HCT116 (cell line): ENCODE data around the gene ATG16L2. TPM values are rescaled to one million over a fixed set of nuclear protein-coding genes. Genes with fewer than 3 reads are reported as not detected.

ENCODE experiments used
- ATAC-seq: fragments of 200-7000 bp; cut with Tn5 transposase; 2 replicates; pipeline ENCODE4 v1.9.1; 2020; ENCODE audit warnings: mild to moderate bottlenecking, moderate library complexity
- BruUV-seq: library from RNA; stranded (reverse); fragments of 400-500 nt; replicated peaks from 2 replicates; lab custom pipeline; 2021; lab: Mats Ljungman, UMichigan
- CTCF ChIA-PET: fragments of 300-600 bp; sonication (Branson Sonifier 250); formaldehyde crosslinking; loops from one replicate; lab custom pipeline; 2021; ENCODE audit warnings: antibody characterized with exemption; lab: Charles Lee
- POLR2A ChIA-PET: fragments of 300-600, 350-600 bp; sonication (Branson Sonifier 250); formaldehyde crosslinking; loops from one replicate; lab custom pipeline; 2021; ENCODE audit warnings: antibody characterized with exemption; lab: Charles Lee
- RAD21 ChIA-PET, 2 experiments: fragments of 300-600 bp; sonication (Branson Sonifier 250); formaldehyde crosslinking; loops; one replicate each; lab custom pipeline; 2023; ENCODE audit warnings: low total read pairs in 2 of 2; ENCODE audit not compliant: uncharacterized antibody in 2 of 2, unreplicated experiment in 2 of 2, low non-redundant PET in 1 of 2; lab: Charles Lee
- DNase-seq: peaks from one replicate; pipeline ENCODE4 v3.0.0-alpha.2; 2010; ENCODE audit warnings: low read depth, low spot score
- H2AFZ ChIP-seq: fragments of 200-600 bp; shearing (Covaris generic), sonication (generic); 2 replicates; pipeline ENCODE4 v1.6.1; 2017; ENCODE audit warnings: low read depth, mixed run types, mixed read lengths, antibody characterized with exemption, low read length; ENCODE audit not compliant: poor library complexity, severe bottlenecking
- H3K27ac ChIP-seq: 2 replicates; pipeline ENCODE4 v1.5.1; 2012; ENCODE audit warnings: low read depth, low read length
- H3K27me3 ChIP-seq: fragments of 200-600 bp; sonication (generic); 2 replicates; pipeline ENCODE4 v1.6.1; 2016; ENCODE audit warnings: mixed run types, low read length, mixed read lengths; ENCODE audit not compliant: insufficient read depth
- H3K36me3 ChIP-seq, 2 experiments: fragments of 200-500 bp in 1 of 2; fragments of 200-600 bp in 1 of 2; sonication (Bioruptor generic) in 1 of 2; sonication (generic) in 1 of 2; 2 replicates each; pipeline versions ENCODE4 v1.5.1 to v1.6.1; 2014 to 2016; ENCODE audit warnings: low read length in 2 of 2, inconsistent platforms in 1 of 2, mixed read lengths in 1 of 2, mixed run types in 1 of 2; ENCODE audit not compliant: insufficient read depth in 2 of 2, control insufficient read depth in 1 of 2
- H3K4me1 ChIP-seq, 2 experiments: fragments of 200-600 bp in 1 of 2; sonication (generic) in 1 of 2; 2 replicates each; pipeline versions ENCODE4 v1.5.1 to v1.6.1; 2012 to 2017; ENCODE audit warnings: low read length in 2 of 2, inconsistent platforms in 1 of 2, mild to moderate bottlenecking in 1 of 2, mixed read lengths in 1 of 2, mixed run types in 1 of 2, moderate library complexity in 1 of 2; ENCODE audit not compliant: insufficient read depth in 2 of 2, control insufficient read depth in 1 of 2
- H3K4me2 ChIP-seq: fragments of 200-600 bp; sonication (generic); 2 replicates; pipeline ENCODE4 v1.6.1; 2017; ENCODE audit warnings: mixed run types, low read length, mixed read lengths
- H3K4me3 ChIP-seq, 2 experiments: fragments of 200-600 bp in 1 of 2; sonication (generic) in 1 of 2; replicated peaks in 1 of 2; 2 replicates each; pipeline ENCODE4 v1.5.1; 2011 to 2016; ENCODE audit warnings: low read length in 2 of 2, control low read depth in 1 of 2, low read depth in 1 of 2, mild to moderate bottlenecking in 1 of 2, mixed read lengths in 1 of 2, mixed run types in 1 of 2
- H3K79me2 ChIP-seq: fragments of 200-600 bp; sonication (generic); 2 replicates; pipeline ENCODE4 v1.6.1; 2017; ENCODE audit warnings: mild to moderate bottlenecking, mixed run types, low read length, moderate library complexity, mixed read lengths; ENCODE audit not compliant: insufficient read depth
- H3K9ac ChIP-seq: fragments of 200-600 bp; sonication (generic); 2 replicates; pipeline ENCODE4 v1.6.1; 2016; ENCODE audit warnings: low read length, mixed read lengths
- H3K9me2 ChIP-seq: fragments of 200-600 bp; sonication (generic), shearing (Covaris generic); 2 replicates; pipeline ENCODE4 v1.6.1; 2017; ENCODE audit warnings: mixed run types, mild to moderate bottlenecking, moderate library complexity; ENCODE audit not compliant: insufficient read depth
- H3K9me3 ChIP-seq, 2 experiments: fragments of 200-500 bp in 1 of 2; fragments of 200-600 bp in 1 of 2; sonication (Bioruptor generic) in 1 of 2; sonication (generic) in 1 of 2; 2 replicates each; pipeline ENCODE4 v1.6.1; 2014 to 2017; ENCODE audit warnings: low read length in 2 of 2, mixed read lengths in 2 of 2, inconsistent platforms in 1 of 2, low read depth in 1 of 2, mild to moderate bottlenecking in 1 of 2, mixed run types in 1 of 2, moderate library complexity in 1 of 2; ENCODE audit not compliant: control insufficient read depth in 1 of 2, insufficient read depth in 1 of 2
- H4K20me1 ChIP-seq: fragments of 200-600 bp; sonication (generic), shearing (Covaris generic); 2 replicates; pipeline ENCODE4 v1.6.1; 2017; ENCODE audit warnings: mixed run types, mild to moderate bottlenecking, moderate library complexity; ENCODE audit not compliant: insufficient read depth
- ATF3 ChIP-seq: IDR thresholded peaks from 2 replicates; pipeline ENCODE4 v1.6.1; 2012
- CBX3 ChIP-seq: IDR thresholded peaks from 2 replicates; pipeline ENCODE4 v1.6.1; 2012; ENCODE audit warnings: low read depth
- CEBPB ChIP-seq: IDR thresholded peaks from 2 replicates; pipeline ENCODE4 v1.6.1; 2012; ENCODE audit warnings: low read depth
- CTCF ChIP-seq, 3 experiments: fragments of 200-600 bp in 1 of 3; sonication (generic) in 1 of 3; IDR thresholded peaks in 2 of 3; conservative IDR thresholded peaks in 1 of 3; 2 replicates each; pipeline ENCODE4 v1.5.1; 2012 to 2017; ENCODE audit warnings: low read depth in 2 of 3, low read length in 2 of 3, antibody characterized with exemption in 1 of 3, borderline replicate concordance in 1 of 3, control low read depth in 1 of 3, mild to moderate bottlenecking in 1 of 3, mixed read lengths in 1 of 3, mixed run types in 1 of 3, moderate library complexity in 1 of 3; ENCODE audit not compliant: insufficient read depth in 1 of 3
- EGR1 ChIP-seq: IDR thresholded peaks from 2 replicates; pipeline ENCODE4 v1.6.1; 2012; ENCODE audit warnings: low read depth
- ELF1 ChIP-seq: IDR thresholded peaks from 2 replicates; pipeline ENCODE4 v1.6.1; 2012; ENCODE audit warnings: low read depth, borderline replicate concordance
- EZH2phosphoT487 ChIP-seq: fragments of 200-600 bp; IDR thresholded peaks from 2 replicates; pipeline ENCODE4 v1.6.1; 2018; ENCODE audit warnings: antibody characterized with exemption, borderline replicate concordance
- FOSL1 ChIP-seq: IDR thresholded peaks from 2 replicates; pipeline ENCODE4 v1.6.1; 2012; ENCODE audit warnings: low read depth
- JUND ChIP-seq: IDR thresholded peaks from 2 replicates; pipeline ENCODE4 v1.6.1; 2012
- MAX ChIP-seq: IDR thresholded peaks from 2 replicates; pipeline ENCODE4 v1.6.1; 2012
- POLR2A ChIP-seq: IDR thresholded peaks from 2 replicates; pipeline ENCODE4 v1.7.0; 2011; ENCODE audit warnings: borderline replicate concordance; ENCODE audit not compliant: insufficient read depth, insufficient read length; ENCODE audit errors: extremely low read depth
- POLR2AphosphoS5 ChIP-seq: IDR thresholded peaks from 2 replicates; pipeline ENCODE4 v1.6.1; 2011; ENCODE audit warnings: mild to moderate bottlenecking, low read depth, low read length, moderate library complexity
- RAD21 ChIP-seq: IDR thresholded peaks from 2 replicates; pipeline ENCODE4 v1.6.1; 2012; ENCODE audit warnings: low read depth, mild to moderate bottlenecking
- REST ChIP-seq: IDR thresholded peaks from 2 replicates; pipeline ENCODE4 v1.6.1; 2012; ENCODE audit warnings: low read depth
- SIN3A ChIP-seq: IDR thresholded peaks from 2 replicates; pipeline ENCODE4 v1.6.1; 2012; ENCODE audit warnings: low read depth
- SP1 ChIP-seq: IDR thresholded peaks from 2 replicates; pipeline ENCODE4 v1.6.1; 2012; ENCODE audit warnings: low read depth
- SRF ChIP-seq: IDR thresholded peaks from 2 replicates; pipeline ENCODE4 v1.6.1; 2012; ENCODE audit warnings: low read depth
- TCF7L2 ChIP-seq: IDR thresholded peaks from 2 replicates; pipeline ENCODE4 v1.7.0; 2011; ENCODE audit warnings: borderline replicate concordance, inconsistent platforms; ENCODE audit not compliant: insufficient read depth, insufficient read length; ENCODE audit errors: extremely low read depth
- ZNF274 ChIP-seq: fragments of 200-500 bp; sonication (Bioruptor generic); IDR thresholded peaks from 2 replicates; pipeline ENCODE4 v1.6.1; 2014; ENCODE audit warnings: mild to moderate bottlenecking, low read depth, low read length, inconsistent platforms
- intact Hi-C: fragments of 100-400 bp; cut with micrococcal nuclease; formaldehyde crosslinking; loops from 2 replicates; pipeline ENCODE4 v1.10.0; 2022
- total RNA-seq: library from RNA; stranded (reverse); gene quantifications from one replicate; pipeline ENCODE4 v1.2.1, GENCODE V29; 2021; ENCODE audit not compliant: unreplicated experiment
- TF ChIP-seq, protein P1 (sequence below): IDR thresholded peaks from 2 replicates; pipeline ENCODE4 v1.6.1; 2011; ENCODE audit warnings: mild to moderate bottlenecking, low read length, moderate library complexity; ENCODE audit not compliant: insufficient replicate concordance; ENCODE audit errors: extremely low read depth

Gene ATG16L2
- total RNA-seq, 1 experiment from 2014 or later = 15.2 TPM

- Histone ChIP-seq H3K36me3 (no peaks in the 10 kb centered on the region), H3K9me2 (no peaks in the 10 kb centered on the region), H3K27ac (no peak overlapping the region), H3K4me1 (peaks cover 0 to 7% of the 10 kb centered on the region in 2 experiments; a peak in 1 of 4 replicates), H3K4me3 (no peak overlapping the region), H4K20me1 (no peaks in the 10 kb centered on the region), H3K79me2 (no peaks in the 10 kb centered on the region), H3K9ac (no peak overlapping the region), H3K27me3 (no peaks in the 10 kb centered on the region), H3K4me2 (no peak overlapping the region), H2AFZ (no peak overlapping the region), H3K9me3 (no peaks in the 10 kb centered on the region)
- no TSS peak for BruUV-seq
- DNase-seq = no peak
- RAD21 ChIA-PET = no interaction called here
- CTCF ChIA-PET = no interaction called here
- no peak for ATAC-seq
- POLR2A ChIA-PET = no interaction called here
- TF ChIP-seq JUND = no peak
- no peak for TF ChIP-seq EGR1
- TF ChIP-seq SRF = no peak
- TF ChIP-seq, protein P1, sequence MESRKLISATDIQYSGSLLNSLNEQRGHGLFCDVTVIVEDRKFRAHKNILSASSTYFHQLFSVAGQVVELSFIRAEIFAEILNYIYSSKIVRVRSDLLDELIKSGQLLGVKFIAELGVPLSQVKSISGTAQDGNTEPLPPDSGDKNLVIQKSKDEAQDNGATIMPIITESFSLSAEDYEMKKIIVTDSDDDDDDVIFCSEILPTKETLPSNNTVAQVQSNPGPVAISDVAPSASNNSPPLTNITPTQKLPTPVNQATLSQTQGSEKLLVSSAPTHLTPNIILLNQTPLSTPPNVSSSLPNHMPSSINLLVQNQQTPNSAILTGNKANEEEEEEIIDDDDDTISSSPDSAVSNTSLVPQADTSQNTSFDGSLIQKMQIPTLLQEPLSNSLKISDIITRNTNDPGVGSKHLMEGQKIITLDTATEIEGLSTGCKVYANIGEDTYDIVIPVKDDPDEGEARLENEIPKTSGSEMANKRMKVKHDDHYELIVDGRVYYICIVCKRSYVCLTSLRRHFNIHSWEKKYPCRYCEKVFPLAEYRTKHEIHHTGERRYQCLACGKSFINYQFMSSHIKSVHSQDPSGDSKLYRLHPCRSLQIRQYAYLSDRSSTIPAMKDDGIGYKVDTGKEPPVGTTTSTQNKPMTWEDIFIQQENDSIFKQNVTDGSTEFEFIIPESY = no peak
- no peak for TF ChIP-seq ZNF274
- TF ChIP-seq ATF3 = no peak
- no peak for TF ChIP-seq SP1
- no peak for TF ChIP-seq SIN3A
- no peak for TF ChIP-seq FOSL1
- TF ChIP-seq RAD21 = no peak
- TF ChIP-seq TCF7L2 = no peak
- TF ChIP-seq EZH2phosphoT487 = no peak
- no peak for TF ChIP-seq CBX3
- TF ChIP-seq CEBPB = no peak
- no peak for TF ChIP-seq MAX
- no peak for TF ChIP-seq POLR2A
- TF ChIP-seq POLR2AphosphoS5 = no peak
- no peak for TF ChIP-seq ELF1
- no peak for TF ChIP-seq CTCF (IDR thresholded peaks at IDR 0.05 in 2 of 3, conservative IDR thresholded peaks at IDR 0.05 in 1 of 3; ENCODE audit: borderline replicate concordance in 1 of 3, insufficient read depth in 1 of 3, low read depth in 2 of 3, low read length in 2 of 3)
- no peak for TF ChIP-seq REST
- intact Hi-C loops = no loop called here
Observed at GRCh38 chr11:72773291-72773690, 40.9 kb upstream of the ATG16L2 start.
